Prostate gland (tissue), 2 donors: ENCODE data around the gene TAB2. TPM values are rescaled to one million over a fixed set of nuclear protein-coding genes. Genes with fewer than 3 reads are reported as not detected.

Experiments used
- DNase-seq: peaks from one replicate; pipeline ENCODE4 v3.0.0-alpha.2; 2019; ENCODE audit warnings: low spot score
- H3K27ac ChIP-seq, 2 donors: fragments of 200-600 bp; sonication (generic); 2 replicates each; pipeline ENCODE4 v1.5.1; 2017 to 2019
- H3K27me3 ChIP-seq: fragments of 200-600 bp; sonication (generic); replicated peaks from 2 replicates; pipeline ENCODE4 v1.5.1; 2019; ENCODE audit not compliant: insufficient read depth
- H3K36me3 ChIP-seq, 2 donors: fragments of 200-600 bp; sonication (generic); 1 replicate in 1 of 2; 2 replicates in 1 of 2; pipeline versions ENCODE4 v1.5.1 to v1.8.1; 2017 to 2019
- H3K4me1 ChIP-seq: fragments of 200-600 bp; sonication (generic); replicated peaks from 2 replicates; pipeline ENCODE4 v1.5.1; 2019
- H3K4me3 ChIP-seq, 2 donors: fragments of 200-600 bp; sonication (generic); 2 replicates each; pipeline ENCODE4 v1.5.1; 2017 to 2019
- H3K9me3 ChIP-seq: fragments of 200-600 bp; sonication (generic); 2 replicates; pipeline ENCODE4 v1.5.1; 2017
- POLR2A ChIP-seq: fragments of 450-650 bp; IDR thresholded peaks from one replicate; pipeline ENCODE4 v1.6.1; 2016; ENCODE audit warnings: antibody characterized with exemption, mild to moderate bottlenecking
- POLR2AphosphoS5 ChIP-seq: sonication (generic); formaldehyde crosslinking; IDR thresholded peaks from one replicate; pipeline ENCODE4 v1.6.1; 2017; ENCODE audit warnings: antibody characterized with exemption
- WGBS: methylation state at CpG from one replicate; pipeline ENCODE4 v1.1.5; 2018; 5-methylcytosine and 5-hydroxymethylcytosine counted together
- intact Hi-C: fragments of 100-400 bp; cut with DNase I; formaldehyde crosslinking; loops from one replicate; pipeline ENCODE4 v1.14.2; 2022
- total RNA-seq, 2 donors: library from RNA; depleted of rRNA; stranded (reverse); fragments of >200 nt; gene quantifications; one replicate each; pipeline ENCODE4 v1.1.0, GENCODE V29; 2016
- TF ChIP-seq, protein P1 (sequence below), 4 experiments: fragments of 200-600 bp in 2 of 4; fragments of 450-650 bp in 2 of 4; sonication (generic) in 2 of 4; IDR thresholded peaks; 1 replicate in 3 of 4; 2 replicates in 1 of 4; pipeline ENCODE4 v1.5.1; 2016 to 2019; ENCODE audit warnings: antibody characterized with exemption in 4 of 4, mild to moderate bottlenecking in 2 of 4, moderate library complexity in 2 of 4

TAB2 gene
- total RNA-seq, 2 donors from 2014 or later = 58.8 to 66.3 TPM

- H3K4me3 ChIP-seq = no peak overlapping the region
- H3K27me3 ChIP-seq = no peaks in the 10 kb centered on the region
- H3K4me1 ChIP-seq = no peaks in the 10 kb centered on the region
- intact Hi-C loops = no loop called here
- no peaks in the 10 kb centered on the region for H3K9me3 ChIP-seq
- H3K36me3 ChIP-seq = no peaks in the 10 kb centered on the region
- TF ChIP-seq POLR2A = no peak
- TF ChIP-seq, protein P1, sequence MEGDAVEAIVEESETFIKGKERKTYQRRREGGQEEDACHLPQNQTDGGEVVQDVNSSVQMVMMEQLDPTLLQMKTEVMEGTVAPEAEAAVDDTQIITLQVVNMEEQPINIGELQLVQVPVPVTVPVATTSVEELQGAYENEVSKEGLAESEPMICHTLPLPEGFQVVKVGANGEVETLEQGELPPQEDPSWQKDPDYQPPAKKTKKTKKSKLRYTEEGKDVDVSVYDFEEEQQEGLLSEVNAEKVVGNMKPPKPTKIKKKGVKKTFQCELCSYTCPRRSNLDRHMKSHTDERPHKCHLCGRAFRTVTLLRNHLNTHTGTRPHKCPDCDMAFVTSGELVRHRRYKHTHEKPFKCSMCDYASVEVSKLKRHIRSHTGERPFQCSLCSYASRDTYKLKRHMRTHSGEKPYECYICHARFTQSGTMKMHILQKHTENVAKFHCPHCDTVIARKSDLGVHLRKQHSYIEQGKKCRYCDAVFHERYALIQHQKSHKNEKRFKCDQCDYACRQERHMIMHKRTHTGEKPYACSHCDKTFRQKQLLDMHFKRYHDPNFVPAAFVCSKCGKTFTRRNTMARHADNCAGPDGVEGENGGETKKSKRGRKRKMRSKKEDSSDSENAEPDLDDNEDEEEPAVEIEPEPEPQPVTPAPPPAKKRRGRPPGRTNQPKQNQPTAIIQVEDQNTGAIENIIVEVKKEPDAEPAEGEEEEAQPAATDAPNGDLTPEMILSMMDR (IDR thresholded peaks at IDR 0.05) = no peak
- TF ChIP-seq POLR2AphosphoS5 = no peak
- no peak overlapping the region for H3K27ac ChIP-seq
- no peak for DNase-seq
Measured at GRCh38 chr6:149365197-149365596, 47.7 kb downstream of the TAB2 start.

GRCh38 chr6:149366267-149366921, 48.9 kb downstream of the TAB2 start:
- Histone ChIP-seq H3K27me3 (no peaks in the 10 kb centered on the region), H3K4me3 (no peak overlapping the region), H3K27ac (no peak overlapping the region), H3K36me3 (no peaks in the 10 kb centered on the region), H3K9me3 (no peaks in the 10 kb centered on the region), H3K4me1 (no peaks in the 10 kb centered on the region)
- no peak for DNase-seq
- WGBS = 73% methylated on average over 4 of the region's 4 CpGs
- TF ChIP-seq, protein P1 (IDR thresholded peaks at IDR 0.05) = no peak
- no peak for TF ChIP-seq POLR2AphosphoS5
- TF ChIP-seq POLR2A = no peak
- intact Hi-C loops = no loop called here

DNA sequence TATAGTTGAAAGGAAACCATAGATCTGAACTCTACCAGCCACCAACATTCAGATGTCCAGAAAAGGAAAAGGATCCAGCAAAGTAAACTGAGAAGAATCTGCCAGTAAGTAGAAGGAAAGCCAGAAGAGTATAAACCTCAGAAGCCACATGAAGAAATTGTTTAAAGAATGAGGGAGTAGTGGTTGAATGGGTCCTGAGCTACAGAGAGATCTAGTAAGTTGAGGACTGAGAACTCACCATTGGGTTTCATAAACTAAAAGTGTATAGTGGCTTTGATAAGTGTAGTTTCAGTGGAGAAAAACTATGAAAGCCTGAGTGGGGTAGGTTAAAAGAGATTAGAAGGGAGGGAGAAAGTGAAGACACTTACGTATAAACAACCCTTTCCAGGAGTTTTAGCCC, 50.6 kb downstream of the TAB2 start:
- no peak overlapping the region for H3K27ac ChIP-seq
- H3K4me1 ChIP-seq = no peaks in the 10 kb centered on the region
- TF ChIP-seq, protein P1 (IDR thresholded peaks at IDR 0.05) = no peak
- TF ChIP-seq POLR2A = no peak
- TF ChIP-seq POLR2AphosphoS5 = no peak
- H3K27me3 ChIP-seq = no peaks in the 10 kb centered on the region
- intact Hi-C loops = no loop called here
- no peak overlapping the region for H3K4me3 ChIP-seq
- H3K9me3 ChIP-seq = no peaks in the 10 kb centered on the region
- no peaks in the 10 kb centered on the region for H3K36me3 ChIP-seq
- WGBS = 92% methylated on average over 1 of the region's 1 CpG
- DNase-seq = no peak

DNA sequence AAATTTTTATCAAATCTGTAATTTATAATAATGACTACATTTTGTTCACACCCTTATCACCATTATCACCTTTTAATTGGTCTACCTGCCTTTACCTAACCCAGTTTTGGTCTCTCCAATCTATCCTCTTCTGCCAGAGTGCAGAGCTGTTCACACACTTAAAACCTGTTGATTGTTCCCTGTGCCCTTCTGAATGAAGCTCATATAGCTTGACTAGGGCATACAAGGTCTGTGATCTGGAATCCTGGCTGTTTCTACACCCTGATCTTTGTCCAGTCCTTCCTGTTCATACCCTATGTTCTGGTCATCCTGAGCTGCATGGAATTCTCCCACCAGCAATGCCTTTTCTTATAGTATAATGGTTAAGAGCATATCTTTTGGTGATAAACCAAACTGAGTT, 53.6 kb downstream of the TAB2 start:
- TF ChIP-seq POLR2AphosphoS5 (no peak), POLR2A (no peak)
- TF ChIP-seq, protein P1 (IDR thresholded peaks at IDR 0.05) = no peak
- DNase-seq = no peak
- Histone ChIP-seq H3K4me3 (no peak overlapping the region), H3K27ac (no peak overlapping the region), H3K36me3 (no peaks in the 10 kb centered on the region), H3K4me1 (no peaks in the 10 kb centered on the region), H3K27me3 (no peaks in the 10 kb centered on the region), H3K9me3 (no peaks in the 10 kb centered on the region)
- intact Hi-C loops = no loop called here

DNA sequence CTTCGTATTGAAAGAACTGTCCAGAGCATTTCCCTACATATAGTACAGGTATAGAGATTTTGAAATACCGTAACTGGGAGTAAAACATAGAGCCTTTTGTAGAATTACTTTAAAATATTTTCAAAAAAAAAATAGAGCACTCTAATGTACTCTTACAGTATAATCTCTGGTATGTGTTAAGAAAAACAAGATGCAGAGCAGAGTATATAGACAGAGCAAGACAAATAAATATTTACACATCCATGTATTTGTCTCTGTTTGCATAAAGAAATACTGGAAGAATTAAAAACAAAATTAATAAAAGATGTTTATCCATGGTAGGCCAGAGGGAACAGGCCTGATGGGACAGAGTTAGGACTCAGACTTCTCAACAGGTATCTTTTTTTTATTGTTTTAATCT, 54.5 kb downstream of the TAB2 start:
- no peaks in the 10 kb centered on the region for H3K36me3 ChIP-seq
- no peak for DNase-seq
- no peaks in the 10 kb centered on the region for H3K27me3 ChIP-seq
- H3K4me3 ChIP-seq = no peak overlapping the region
- intact Hi-C loops = no loop called here
- H3K9me3 ChIP-seq = no peaks in the 10 kb centered on the region
- WGBS = 52% methylated on average over 2 of the region's 2 CpGs
- H3K4me1 ChIP-seq = no peaks in the 10 kb centered on the region
- TF ChIP-seq POLR2AphosphoS5 (no peak), POLR2A (no peak)
- TF ChIP-seq, protein P1 (IDR thresholded peaks at IDR 0.05) = no peak
- H3K27ac ChIP-seq = no peak overlapping the region
